Glomerular visceral epithelial cell (primary cell): ENCODE results near the gene IL4I1.
A peak's percentile ranks its signal among the peaks of the same experiment; 100 is the strongest.

Experiments
- DNase-seq: peaks from one replicate; pipeline ENCODE4 v3.0.0-alpha.2; 2016; ENCODE audit errors: extremely low spot score

Gene IL4I1

DNA sequence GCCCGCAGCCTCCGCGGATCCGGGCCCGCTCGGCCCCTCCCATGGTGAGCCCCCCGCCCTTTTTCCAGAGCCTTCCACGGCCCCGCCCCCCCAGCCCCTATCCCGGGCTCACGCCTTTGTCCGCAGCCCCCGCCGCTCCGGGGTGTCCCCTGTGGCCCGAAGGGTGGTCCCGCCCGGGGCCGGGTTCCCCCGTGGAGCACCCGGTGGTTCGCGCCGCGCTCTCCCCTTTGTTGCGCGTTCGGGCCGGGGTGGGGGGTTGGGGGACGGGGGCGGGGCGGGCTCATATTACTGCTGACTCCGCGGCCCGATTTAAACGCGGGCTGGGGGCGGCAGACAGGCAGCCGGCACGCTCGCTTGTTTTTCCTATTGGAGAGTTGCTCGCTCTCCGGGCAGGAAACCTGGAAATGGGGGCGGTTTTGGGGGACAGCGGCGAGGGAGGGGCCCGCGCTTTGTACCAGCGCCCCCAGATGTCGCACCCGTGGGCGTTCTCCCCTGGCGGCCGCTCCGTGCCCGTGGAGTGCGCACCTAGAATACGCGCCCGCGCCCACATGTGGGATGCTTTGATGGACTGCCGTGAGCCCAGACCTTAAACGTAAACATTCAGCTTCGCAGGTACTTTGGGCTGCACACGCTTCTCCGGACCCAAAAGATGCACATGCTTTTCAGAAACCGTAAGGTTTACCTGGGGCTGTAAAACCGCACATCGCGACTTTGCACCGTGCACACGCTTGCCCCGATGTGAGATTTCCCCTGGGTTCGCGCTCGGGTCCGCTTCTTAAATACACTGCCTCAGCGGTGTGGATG, 45.0 kb downstream of the IL4I1 start:
- DNase-seq = peak; percentile 38

GRCh38 chr19:49850487-49851342, 46.0 kb downstream of the IL4I1 start, which contains the start of gene PTOV1:
Gene PTOV1 (plus strand): TSS chr19:49851159.
- peak; percentile 92 for DNase-seq

DNA sequence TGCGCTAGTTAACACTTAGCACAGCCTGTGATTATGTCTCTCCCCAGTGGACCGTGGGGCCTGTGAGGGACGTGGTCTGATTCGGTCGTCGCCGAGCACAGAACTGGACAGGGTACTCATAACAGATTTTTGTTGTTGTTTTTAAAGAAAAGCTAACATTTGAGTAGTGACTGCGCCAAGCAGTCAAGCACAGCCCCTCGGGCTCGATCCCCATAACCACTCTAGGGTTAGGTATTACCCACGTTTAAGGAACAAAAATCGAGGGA, 46.5 kb downstream of the IL4I1 start:
- no peak for DNase-seq

DNA sequence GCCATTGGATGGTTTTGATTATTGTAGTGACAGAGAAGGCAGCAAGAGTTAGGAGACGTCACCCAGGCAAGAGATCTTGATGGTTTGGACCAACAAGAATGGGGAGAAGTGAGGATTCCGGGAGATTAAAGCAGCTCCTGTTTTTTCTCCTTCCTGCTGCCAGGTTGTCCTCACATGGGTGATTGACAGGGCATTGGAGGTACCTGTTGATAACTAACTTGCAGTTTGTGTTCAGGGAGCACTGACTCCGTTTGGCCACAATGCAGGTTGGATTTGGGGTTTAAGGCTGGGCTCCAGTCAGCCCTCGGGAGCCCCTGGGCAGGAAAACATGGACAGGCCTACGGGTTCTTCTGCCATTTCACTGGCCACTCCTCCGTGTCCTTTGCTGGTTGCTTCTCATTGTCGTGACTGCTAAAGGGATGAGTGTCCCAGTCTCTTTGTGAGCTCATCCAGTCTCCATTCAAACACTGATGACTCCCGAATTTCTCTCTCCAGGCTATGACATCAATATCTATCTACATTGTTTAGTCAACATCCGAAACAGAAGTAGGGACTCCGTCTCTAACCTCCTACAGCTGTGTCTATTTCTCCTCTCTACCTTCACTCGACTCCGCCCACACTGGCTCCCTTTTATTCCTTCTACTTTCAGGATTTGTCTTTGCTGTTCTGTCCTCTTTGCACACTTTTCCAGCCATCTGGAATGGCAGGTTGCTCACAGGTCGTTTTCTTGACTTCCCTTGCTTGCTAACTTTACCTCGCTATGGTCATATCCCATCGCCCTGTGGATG, 47.1 kb downstream of the IL4I1 start:
- DNase-seq = no peak

DNA sequence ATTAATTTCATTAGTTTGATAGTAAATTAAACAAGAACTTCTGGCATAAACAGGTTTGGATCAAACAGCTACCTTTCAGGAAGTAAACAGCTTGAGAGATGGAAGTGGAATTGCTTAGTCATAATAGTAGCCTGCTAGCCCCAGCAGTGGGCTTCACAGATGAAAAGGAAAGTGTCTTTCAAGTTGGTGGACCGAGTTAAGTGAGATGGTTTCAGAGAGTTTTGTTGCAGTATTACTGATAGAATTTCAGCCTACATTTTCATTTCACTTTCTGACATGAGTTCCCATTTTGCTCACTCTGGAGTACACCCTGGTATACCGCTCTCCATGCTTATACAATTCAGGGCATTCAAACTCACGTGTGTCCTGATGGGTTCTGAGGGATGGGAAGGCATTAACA, 47.7 kb downstream of the IL4I1 start:
- no peak for DNase-seq

GRCh38 chr19:49847731-49848696, 48.7 kb downstream of the IL4I1 start:
- DNase-seq = peak; percentile 85

- no peak for DNase-seq
Measured at GRCh38 chr19:49846408-49846807, 50.3 kb downstream of the IL4I1 start.

GRCh38 chr19:49845414-49845813, 51.3 kb downstream of the IL4I1 start:
- no peak for DNase-seq

DNA sequence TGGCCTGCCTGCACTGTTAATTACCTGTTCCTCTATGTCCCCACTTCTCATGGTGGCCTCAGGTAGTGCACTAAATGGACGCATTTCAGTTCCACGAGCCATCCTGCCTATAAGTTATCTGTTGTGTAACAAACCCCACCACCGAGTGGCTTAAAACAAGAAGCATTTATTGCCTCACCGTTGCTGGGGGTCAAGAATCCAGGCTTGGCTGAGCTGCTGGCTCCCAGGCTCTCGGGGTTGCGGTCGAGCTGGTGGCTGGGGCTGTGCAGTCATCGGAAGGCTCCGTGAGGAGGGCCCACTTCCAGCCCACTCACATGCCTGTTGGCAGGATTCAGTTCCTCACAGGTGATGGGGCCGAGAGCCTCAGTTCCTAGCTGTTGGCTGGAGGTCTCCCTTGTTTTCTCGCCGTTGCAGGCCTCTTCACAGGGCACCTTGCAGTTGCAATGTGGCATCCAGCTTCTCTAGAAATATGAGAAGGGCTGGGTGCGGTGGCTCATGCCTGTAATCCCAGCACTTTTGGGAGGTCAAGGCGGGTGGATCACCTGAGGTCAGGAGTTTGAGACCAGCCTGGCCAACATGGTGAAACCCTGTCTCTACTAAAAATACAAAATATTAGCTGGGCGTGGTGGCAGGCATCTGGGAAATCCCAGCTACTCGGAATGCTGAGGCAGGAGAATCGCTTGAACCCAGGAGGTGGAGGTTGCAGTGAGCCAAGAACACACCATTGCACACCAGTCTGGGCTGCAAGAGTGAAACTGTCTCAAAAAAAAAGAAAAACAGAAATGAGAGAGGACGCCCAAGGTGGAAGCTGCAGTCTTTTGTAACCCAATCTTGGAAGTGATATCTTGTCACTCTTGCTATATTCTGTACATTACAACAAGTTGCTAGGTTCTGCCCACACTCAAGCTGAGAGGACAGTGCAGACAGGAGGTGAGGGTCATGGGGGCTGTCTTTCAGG, 52.3 kb downstream of the IL4I1 start:
- DNase-seq = no peak

DNA sequence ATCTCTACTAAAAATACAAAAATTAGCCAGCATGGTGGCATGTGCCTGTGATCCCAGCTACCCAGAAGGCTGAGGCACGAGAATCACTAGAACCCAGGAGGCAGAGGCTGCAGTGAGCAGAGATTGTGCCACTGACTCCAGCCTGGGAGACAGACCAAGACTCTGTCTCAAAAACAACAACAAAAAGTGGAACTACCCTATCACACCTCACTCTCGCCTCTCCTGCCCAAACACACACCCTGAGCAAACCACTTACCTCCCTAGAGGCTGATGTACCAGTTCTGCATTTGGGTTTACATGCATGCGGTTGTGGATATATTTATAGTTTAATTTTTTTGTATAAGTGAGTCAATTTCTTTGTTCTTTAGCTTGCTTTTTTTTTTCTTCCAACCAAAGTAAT, 53.4 kb downstream of the IL4I1 start:
- no peak for DNase-seq

- DNase-seq = no peak
Measured at GRCh38 chr19:49840736-49841249, 55.9 kb downstream of the IL4I1 start.

GRCh38 chr19:49840321-49840720, 56.4 kb downstream of the IL4I1 start:
- no peak for DNase-seq

DNA sequence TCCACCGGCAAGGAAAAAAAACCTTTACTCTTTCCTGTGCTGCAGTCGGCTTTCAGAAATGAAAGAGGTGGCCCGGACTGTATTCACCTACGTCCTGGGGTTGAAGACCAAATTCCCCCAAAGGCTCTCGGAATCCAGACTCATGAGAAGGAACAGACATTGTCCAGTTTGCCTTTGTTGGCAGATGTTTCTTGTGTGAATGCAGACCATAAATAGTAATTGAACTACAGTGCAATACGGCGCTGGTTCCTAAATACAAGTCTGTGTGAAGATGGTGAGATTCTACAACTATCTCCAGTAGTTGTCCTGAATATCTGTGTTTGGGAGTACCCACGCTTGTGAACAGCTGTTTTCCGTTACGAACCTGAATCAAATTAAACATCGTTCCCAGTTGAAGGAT, 57.0 kb downstream of the IL4I1 start:
- DNase-seq = no peak
